NCI-H526 treated with DMSO at 0.1 percent for 48 hours (cell line): Measurements from ENCODE around the gene CCDC17.

ENCODE experiments used
- DNase-seq: peaks from one replicate; lab custom pipeline; 2025; lab: John Stamatoyannopoulos, UW

Gene CCDC17

GRCh38 chr1:45583264-45583665 is 40.6 kb downstream of the CCDC17 start:
- DNase-seq, result peak; percentile 99

- DNase-seq, result no peak
Observed at GRCh38 chr1:45574105-45574626, 49.7 kb downstream of the CCDC17 start.

- no peak for DNase-seq
Observed at GRCh38 chr1:45573231-45573804, 50.5 kb downstream of the CCDC17 start.

- DNase-seq, result no peak
Observed at GRCh38 chr1:45570631-45571030, 53.2 kb downstream of the CCDC17 start.
